ENCODE results near the gene AGO3. TPM values are rescaled to one million over a fixed set of nuclear protein-coding genes. Genes with fewer than 3 reads are reported as not detected.

AGO3 gene
- total RNA-seq, 1 donor from 2014 or later, result 27.0 TPM

DNA sequence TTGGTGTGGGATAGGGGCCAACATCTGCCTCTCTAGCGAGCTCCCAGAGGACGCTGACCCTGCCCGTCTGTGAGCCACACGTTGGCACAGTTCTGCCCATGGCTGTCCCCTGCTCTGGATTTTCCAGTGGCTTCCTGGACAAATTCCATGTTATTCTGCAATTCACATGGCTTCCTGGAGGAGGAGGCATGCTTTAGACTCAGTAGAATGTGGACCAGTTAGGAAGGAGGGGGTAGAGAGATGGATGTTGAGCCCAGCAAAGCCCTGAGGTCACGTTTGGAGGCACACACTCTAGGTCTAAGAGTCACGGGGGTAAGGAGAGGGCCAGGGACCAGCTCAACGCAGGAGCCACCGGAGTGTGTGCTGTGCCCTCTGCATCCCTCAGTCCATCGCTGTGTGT, 181.9 kb downstream of the AGO3 start:
- Histone ChIP-seq H3K79me2 (ENCODE audit: insufficient read depth, low read length) (no peaks in the 10 kb centered on the region), H3K36me3 (ENCODE audit: insufficient read depth, low read length) (no peaks in the 10 kb centered on the region), H3K9ac (ENCODE audit: low read length) (no peak overlapping the region), H3K4me1 (ENCODE audit: insufficient read depth, low read length) (peaks cover 45% of the 10 kb centered on the region), H3K27me3 (ENCODE audit: insufficient read depth, low read length) (no peaks in the 10 kb centered on the region), H4K20me1 (ENCODE audit: insufficient read depth, low read length) (no peaks in the 10 kb centered on the region), H3K27ac (ENCODE audit: low read depth, low read length) (no peak overlapping the region), H3K9me3 (ENCODE audit: insufficient read depth, low read depth, low read length) (no peaks in the 10 kb centered on the region), H2AFZ (ENCODE audit: low read depth, low read length) (no peak overlapping the region), H3K4me2 (ENCODE audit: low read length) (no peak overlapping the region), H3K4me3 (ENCODE audit: insufficient read depth, low read depth, low read length) (no peak overlapping the region)
- Mint-ChIP-seq H3K36me3 (ENCODE audit: low read depth, unreplicated experiment) (peaks cover 3% of the 10 kb centered on the region), H3K9me3 (ENCODE audit: unreplicated experiment) (peaks cover 1% of the 10 kb centered on the region), H3K27ac (ENCODE audit: unreplicated experiment) (no peak overlapping the region), H3K4me3 (ENCODE audit: unreplicated experiment) (no peak overlapping the region), H3K27me3 (ENCODE audit: low read depth, unreplicated experiment) (peaks cover 14% of the 10 kb centered on the region), H3K4me1 (ENCODE audit: low read depth, unreplicated experiment) (peaks cover 44% of the 10 kb centered on the region)
- no peak for DNase-seq (ENCODE audit: low read depth)
- FAIRE-seq, result no peak
- TF ChIP-seq EZH2 (IDR thresholded peaks at IDR 0.05; ENCODE audit: insufficient read depth, low read length), result no peak
- TF ChIP-seq CTCF (IDR thresholded peaks at IDR 0.05; ENCODE audit: insufficient read depth, low read depth, low read length), result no peak

DNA sequence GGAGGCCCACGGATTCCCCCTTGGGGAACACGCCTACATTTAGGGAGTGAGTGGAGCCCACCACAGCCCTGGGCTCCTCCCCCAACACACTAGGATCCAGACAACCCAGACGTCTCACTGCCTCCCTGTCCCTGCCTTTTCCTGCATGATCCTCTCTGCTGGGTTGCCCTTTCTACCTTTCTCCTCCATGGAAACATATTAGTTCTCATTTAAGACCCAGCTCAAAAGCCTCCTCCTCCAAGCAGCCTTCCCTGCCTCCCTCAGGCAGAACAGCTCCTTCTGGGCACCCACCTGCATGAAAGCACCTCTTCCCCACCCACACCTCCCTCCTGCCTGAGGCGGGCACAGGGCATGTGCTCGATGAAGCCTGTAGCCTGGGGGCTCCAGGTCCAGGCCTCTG, 183.5 kb downstream of the AGO3 start:
- Histone ChIP-seq H3K79me2 (ENCODE audit: insufficient read depth, low read length) (no peaks in the 10 kb centered on the region), H3K4me2 (ENCODE audit: low read length) (peak overlapping the region; percentile 62), H3K36me3 (ENCODE audit: insufficient read depth, low read length) (no peaks in the 10 kb centered on the region), H4K20me1 (ENCODE audit: insufficient read depth, low read length) (no peaks in the 10 kb centered on the region), H3K9ac (ENCODE audit: low read length) (peak overlapping the region; percentile 67), H3K4me1 (ENCODE audit: insufficient read depth, low read length) (peaks cover 30% of the 10 kb centered on the region), H2AFZ (ENCODE audit: low read depth, low read length) (no peak overlapping the region), H3K27me3 (ENCODE audit: insufficient read depth, low read length) (no peaks in the 10 kb centered on the region), H3K4me3 (ENCODE audit: insufficient read depth, low read depth, low read length) (no peak overlapping the region), H3K9me3 (ENCODE audit: insufficient read depth, low read depth, low read length) (no peaks in the 10 kb centered on the region), H3K27ac (ENCODE audit: low read depth, low read length) (peak overlapping the region; percentile 61)
- H3K4me3 Mint-ChIP-seq (ENCODE audit: unreplicated experiment), result no peak overlapping the region
- FAIRE-seq (no peak), DNase-seq (ENCODE audit: low read depth) (no peak)
- peaks cover 34% of the 10 kb centered on the region for H3K4me1 Mint-ChIP-seq (ENCODE audit: low read depth, unreplicated experiment)
- peaks cover 10% of the 10 kb centered on the region for H3K27me3 Mint-ChIP-seq (ENCODE audit: low read depth, unreplicated experiment)
- H3K36me3 Mint-ChIP-seq (ENCODE audit: low read depth, unreplicated experiment), result peaks cover 3% of the 10 kb centered on the region
- no peak for TF ChIP-seq EZH2 (IDR thresholded peaks at IDR 0.05; ENCODE audit: insufficient read depth, low read length)
- TF ChIP-seq CTCF (IDR thresholded peaks at IDR 0.05; ENCODE audit: insufficient read depth, low read depth, low read length), result no peak
- no peaks in the 10 kb centered on the region for H3K9me3 Mint-ChIP-seq (ENCODE audit: unreplicated experiment)
- no peak overlapping the region for H3K27ac Mint-ChIP-seq (ENCODE audit: unreplicated experiment)

- Histone ChIP-seq H4K20me1 (ENCODE audit: insufficient read depth, low read length) (no peaks in the 10 kb centered on the region), H3K4me3 (ENCODE audit: insufficient read depth, low read depth, low read length) (no peak overlapping the region), H3K9ac (ENCODE audit: low read length) (peak overlapping the region; percentile 67), H3K79me2 (ENCODE audit: insufficient read depth, low read length) (no peaks in the 10 kb centered on the region), H3K27me3 (ENCODE audit: insufficient read depth, low read length) (no peaks in the 10 kb centered on the region), H3K9me3 (ENCODE audit: insufficient read depth, low read depth, low read length) (no peaks in the 10 kb centered on the region), H3K4me1 (ENCODE audit: insufficient read depth, low read length) (peaks cover 31% of the 10 kb centered on the region), H3K4me2 (ENCODE audit: low read length) (peak overlapping the region; percentile 62), H3K27ac (ENCODE audit: low read depth, low read length) (peak overlapping the region; percentile 61), H3K36me3 (ENCODE audit: insufficient read depth, low read length) (no peaks in the 10 kb centered on the region), H2AFZ (ENCODE audit: low read depth, low read length) (peak overlapping the region; percentile 65)
- no peak for TF ChIP-seq EZH2 (IDR thresholded peaks at IDR 0.05; ENCODE audit: insufficient read depth, low read length)
- TF ChIP-seq CTCF (IDR thresholded peaks at IDR 0.05; ENCODE audit: insufficient read depth, low read depth, low read length), result no peak
- peaks cover 12% of the 10 kb centered on the region for H3K27me3 Mint-ChIP-seq (ENCODE audit: low read depth, unreplicated experiment)
- no peak overlapping the region for H3K4me3 Mint-ChIP-seq (ENCODE audit: unreplicated experiment)
- FAIRE-seq (no peak), DNase-seq (ENCODE audit: low read depth) (peak; percentile 81)
- peaks cover 36% of the 10 kb centered on the region for H3K4me1 Mint-ChIP-seq (ENCODE audit: low read depth, unreplicated experiment)
- H3K36me3 Mint-ChIP-seq (ENCODE audit: low read depth, unreplicated experiment), result peaks cover 3% of the 10 kb centered on the region
- peak overlapping the region; percentile 55 for H3K27ac Mint-ChIP-seq (ENCODE audit: unreplicated experiment)
- no peaks in the 10 kb centered on the region for H3K9me3 Mint-ChIP-seq (ENCODE audit: unreplicated experiment)
These were observed 184.3 kb downstream of the AGO3 start for GRCh38 chr1:36115200-36115669.

All from astrocyte (in vitro differentiated cells and primary cell).